ENCODE data around the gene USP36.

Gene USP36

DNA sequence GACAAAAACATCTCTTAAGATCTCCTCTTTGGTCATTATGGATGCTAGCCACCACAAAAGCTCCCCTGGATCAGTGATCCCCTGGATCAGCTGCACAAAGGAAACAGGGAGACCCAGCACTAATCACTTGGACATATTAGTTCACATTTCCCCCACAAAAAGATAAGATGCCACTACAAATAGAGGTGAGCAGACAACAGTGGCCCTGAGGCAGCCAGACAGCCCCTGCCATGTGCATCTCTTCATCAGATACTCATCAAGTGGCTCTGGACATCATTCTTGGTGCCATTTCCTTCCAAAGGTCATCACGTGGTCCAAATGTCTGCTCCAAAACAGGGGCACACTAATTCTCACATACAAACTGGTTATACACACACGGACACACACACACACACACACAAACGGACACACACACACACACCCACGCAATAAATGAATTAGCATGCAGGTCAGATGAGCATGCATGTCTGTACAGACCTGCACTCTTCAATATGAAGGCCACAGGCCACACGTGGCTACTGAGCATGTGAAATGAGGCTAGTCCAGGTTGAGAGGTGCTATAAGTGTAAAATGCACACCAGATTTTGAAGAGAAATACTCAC is 4.1 kb downstream of the USP36 start:
- DNase-seq: no peak

DNA sequence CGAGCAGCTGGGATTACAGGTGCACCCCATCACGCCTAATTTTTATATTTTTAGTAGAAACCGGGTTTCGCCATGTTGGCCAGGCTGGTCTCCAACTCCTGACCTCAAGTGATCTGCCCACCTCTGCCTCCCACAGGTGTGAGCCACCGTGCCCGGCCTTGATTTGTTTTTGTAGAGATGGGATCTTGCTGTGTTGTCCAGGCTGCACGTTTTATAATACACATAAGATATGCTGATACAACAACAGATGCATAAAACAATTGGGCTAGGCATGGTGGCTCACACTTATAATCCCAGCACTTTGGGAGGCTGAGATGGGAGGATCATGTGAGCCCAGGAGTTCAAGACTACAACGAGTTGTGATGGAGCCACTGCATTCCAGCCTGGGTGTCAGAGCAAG is 6.0 kb downstream of the USP36 start:
- no peak for DNase-seq

DNA sequence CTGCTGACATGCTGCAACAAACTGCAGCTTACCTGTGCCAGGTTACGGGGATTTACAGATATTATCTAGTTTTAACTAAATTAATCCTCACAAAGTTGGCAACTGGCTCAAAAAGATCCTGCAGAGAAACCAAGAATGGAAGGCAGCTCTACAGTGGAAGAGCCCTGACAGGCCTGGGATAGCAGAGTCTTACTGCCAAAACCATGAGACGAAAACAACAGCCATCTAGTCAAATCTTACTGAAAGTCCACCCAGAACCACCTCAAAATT is 8.1 kb downstream of the USP36 start:
- no peak for DNase-seq

DNA sequence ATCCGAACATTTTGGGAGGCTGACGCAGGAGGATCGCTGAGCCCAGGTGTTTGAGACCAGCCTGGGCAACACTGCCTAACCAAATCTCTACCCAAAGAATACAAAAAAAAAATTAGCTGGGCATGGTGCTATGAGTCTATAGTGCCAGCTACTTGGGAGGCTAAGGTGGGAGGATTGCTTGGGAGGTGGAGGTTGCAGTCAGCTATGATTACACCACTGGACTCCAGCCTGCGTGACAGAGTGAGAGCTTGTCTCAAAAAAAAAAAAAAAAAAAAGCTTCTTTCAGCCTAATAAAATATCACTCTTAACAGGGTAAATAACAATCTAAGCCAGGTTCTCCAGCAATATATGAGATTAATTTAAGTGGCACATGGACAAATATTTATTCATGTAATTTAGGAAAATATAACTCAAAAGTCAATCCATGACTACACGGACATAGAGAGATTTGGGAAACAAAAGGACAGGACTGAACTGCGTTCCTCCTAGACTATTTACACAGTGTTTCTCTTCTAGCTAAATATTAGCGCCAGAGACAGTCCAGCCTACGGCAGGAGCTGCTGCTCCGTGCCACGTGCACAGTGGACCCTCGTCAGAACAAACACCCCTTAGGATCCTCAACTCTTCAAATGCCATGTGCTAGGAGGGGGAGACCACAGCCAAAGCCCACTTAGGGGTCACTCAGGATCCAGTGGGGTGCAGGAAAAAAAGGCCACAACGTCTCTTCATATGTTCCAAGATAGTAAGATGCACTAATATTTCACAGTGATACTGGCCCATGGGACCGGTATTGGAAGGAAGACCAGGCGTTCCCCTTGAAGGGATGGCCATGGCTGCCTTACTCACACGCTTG is 8.7 kb downstream of the USP36 start:
- DNase-seq: no peak

DNA sequence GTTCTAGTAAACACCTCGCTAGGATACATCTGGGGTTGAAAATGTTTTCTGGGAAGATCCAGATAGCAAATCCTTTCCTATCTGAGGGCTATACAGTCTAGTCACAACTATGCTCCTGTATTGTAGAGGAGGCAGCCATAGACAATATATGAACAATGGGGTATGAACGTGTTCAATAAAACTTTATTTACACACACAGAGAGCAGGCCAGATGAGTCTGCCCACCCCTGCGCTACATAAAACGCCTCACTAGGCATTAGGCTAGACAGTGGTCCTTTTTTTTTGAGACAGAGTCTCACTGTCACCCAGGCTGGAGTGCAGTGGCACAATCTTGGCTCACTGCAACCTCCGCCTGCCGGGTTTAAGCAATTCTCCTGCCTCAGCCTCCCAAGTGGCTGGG is 11.1 kb downstream of the USP36 start:
- DNase-seq: no peak

DNA sequence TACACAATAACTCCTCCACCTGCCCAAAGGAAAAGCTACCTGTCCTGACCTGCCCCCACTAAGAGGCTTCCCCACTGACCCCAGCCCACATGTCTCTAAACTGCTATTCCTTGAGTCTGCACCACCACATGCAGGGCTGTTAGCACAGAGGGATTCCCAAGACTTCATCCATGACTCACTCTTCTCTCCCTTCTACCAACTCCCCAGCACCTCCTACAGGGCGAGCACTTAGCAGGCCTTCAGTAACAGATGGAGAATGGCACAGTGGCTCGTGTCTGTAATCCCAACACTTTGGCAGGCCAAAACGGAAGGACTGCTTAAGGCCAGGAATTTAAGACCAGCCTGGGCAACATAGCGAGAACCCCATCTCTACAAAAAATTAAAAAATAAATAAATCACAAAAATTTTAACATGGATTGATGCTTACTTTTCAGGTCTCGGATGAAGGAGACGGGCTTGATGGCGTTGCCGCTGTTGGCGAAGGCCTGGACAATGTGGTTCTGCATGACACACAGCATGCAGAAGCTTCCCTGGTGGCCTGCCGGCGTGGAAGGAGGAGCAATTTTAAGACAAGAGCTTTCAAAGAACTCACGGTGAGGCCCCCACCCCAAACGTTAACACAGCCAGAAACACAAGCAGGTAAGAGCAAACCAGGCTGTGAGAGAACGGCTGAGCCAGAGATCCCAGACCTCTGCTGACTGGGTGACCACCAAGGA is 12.0 kb downstream of the USP36 start:
- no peak for DNase-seq

DNA sequence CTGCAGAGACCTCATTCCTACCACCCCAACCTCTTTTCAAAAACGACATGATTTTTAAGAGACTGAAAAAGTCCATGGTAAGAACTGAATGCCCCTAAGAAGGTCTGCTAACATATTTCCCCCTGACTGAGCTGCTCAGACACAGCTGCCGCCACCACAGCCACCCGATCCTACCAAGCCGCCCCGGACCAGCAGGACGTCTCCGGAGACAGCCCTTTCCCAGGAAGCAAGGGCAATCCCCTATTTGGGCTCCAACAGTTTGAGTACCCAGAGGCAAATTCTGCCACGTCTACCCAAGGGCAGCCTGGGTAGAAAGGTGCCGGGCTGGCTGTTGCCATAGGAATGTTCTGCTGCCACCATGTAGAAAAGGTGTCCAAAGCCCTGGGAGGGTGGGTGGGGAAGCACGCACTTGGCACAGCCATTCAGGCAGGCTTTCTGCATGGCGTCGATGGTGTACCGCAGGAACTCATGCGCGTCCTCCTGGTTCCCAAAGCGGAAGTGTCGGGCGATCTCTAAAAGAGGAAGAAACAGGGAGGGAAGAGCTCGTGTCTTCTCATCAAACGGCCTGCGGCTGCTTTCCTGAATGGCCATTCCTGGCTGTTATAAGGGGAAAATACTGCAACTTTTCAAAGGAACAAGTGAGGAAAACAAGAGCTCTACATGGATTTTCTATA is 13.6 kb downstream of the USP36 start:
- DNase-seq: no peak

DNA sequence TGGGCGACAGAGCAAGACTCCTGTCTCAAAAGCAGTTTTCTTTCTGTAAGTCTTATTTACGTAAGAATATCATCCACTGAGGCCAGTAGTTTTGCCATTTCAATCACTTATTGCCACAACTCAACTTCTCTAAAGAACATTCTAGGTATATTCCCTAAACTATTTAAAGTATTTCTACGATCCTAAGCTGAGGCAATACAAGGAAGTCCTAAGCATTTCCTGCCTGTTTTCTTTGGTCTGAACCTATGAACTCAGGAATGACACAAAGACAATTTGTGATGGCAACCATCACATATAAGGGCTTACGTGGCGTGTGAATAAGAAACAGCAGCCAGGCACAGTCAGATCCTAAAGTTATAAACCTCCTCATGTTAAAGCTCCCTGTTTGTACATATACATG is 14.2 kb downstream of the USP36 start:
- DNase-seq: no peak

DNA sequence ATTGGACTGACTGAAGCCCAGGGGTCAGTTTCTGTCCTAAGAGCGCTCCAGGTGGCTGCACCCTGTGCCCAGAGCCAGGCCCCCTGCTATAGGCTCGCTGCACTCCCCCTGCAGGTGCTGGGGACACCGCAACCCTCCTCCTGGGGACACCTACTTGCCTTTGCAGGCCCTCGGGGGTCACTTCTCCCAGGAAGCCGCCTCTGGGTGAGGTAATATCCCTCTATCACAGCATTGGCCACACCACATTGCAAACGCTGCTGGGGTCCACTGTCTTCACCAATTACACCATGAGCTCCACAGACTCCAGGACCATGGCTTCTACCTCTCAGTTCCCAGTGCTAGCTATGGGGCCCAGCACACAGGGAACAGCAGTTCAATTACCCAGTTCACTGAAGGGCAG is 14.9 kb downstream of the USP36 start:
- no peak for DNase-seq

DNA sequence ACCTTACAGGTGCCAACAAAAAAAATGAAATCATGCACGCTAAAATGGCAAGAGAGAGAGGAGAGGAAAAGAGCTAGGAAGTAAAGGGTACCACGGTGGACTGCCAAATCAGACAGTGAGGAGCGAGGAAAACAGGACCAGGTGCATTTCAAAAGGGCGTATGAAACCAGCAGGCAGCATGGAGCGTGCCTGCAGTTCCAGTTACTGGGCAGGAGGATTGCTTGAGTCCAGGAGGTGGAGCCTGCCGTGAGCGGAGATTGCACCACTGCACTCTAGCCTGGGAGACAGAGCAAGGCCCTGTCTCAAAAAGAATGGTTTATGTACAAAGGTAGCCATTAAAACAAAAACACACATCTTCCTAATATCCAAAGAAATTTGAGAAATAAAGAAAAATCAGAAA is 16.4 kb downstream of the USP36 start:
- DNase-seq: no peak

DNA sequence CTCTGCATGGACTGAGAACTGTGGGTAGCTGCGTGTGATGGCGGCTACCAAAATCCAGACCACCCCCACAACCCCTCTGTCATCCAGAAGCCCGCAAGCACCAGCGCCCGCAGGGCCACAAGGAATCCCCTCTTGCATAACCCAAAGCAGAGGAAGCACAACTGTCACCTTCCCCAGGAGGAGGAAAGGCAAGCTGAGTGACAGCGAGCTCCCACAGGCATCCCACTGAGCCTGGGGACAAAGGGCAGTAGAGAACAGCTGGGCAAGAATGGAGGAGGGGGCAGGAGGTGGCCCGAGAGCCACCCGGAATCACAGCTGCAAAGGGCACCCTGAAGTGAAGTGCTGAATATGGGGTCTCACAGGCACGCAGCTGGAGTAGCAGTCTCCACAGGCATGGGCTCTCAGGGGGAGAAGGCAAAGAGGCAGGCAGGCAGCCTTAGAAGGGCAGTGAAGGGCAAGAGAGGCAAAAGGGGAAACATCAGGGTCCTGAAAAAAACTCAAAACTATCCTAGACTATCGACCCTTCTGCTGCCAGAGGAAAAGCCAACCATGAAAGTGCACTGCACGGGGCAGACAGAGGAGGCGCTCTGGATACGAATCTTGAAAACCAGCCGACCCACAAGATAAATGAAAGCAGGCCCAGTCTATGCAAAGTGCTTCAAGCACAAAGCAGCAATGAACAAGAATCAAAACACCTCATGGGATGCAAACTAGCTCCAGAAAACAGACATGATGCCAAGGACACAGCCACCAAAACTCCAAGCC is 17.1 kb downstream of the USP36 start:
- no peak for DNase-seq

DNA sequence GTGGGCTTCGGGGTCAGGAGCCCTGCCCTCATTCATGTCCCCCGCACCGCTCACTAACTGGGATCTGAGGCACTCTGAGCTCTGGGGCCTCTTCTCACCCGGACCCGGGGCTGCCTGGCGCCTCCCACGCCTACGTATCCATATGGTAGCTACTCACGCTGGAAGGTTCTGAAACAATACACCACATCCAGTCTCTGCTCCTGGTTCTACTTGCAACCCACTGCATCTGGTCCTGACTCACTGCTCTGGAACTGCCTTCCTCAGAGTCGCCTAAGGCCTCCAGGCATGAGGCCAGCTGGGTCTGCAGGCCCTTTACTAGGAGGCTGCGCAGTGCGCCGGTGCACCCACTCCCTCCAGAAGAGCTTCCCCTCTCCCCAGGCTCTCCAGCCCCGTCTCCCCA is 18.1 kb downstream of the USP36 start:
- no peak for DNase-seq

DNA sequence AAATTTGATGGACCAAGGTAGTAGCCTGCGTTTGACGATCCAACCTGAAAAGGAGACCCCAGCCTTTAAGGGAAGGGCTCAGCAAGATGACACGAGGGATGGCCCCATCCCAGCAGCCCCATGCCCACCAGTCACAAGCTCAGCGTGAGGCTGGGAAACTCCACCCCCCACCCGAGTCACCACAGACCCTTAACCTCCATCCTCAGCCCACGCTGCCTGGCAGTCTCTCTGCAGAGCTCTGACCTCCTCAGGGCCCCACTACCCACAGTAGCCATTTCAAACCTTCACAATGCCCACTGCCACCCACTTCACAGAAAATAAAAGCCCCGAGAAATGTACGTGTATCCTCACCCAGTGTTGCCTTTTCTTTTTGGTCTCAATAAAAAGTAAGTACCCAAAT is 18.7 kb downstream of the USP36 start:
- DNase-seq: no peak

DNA sequence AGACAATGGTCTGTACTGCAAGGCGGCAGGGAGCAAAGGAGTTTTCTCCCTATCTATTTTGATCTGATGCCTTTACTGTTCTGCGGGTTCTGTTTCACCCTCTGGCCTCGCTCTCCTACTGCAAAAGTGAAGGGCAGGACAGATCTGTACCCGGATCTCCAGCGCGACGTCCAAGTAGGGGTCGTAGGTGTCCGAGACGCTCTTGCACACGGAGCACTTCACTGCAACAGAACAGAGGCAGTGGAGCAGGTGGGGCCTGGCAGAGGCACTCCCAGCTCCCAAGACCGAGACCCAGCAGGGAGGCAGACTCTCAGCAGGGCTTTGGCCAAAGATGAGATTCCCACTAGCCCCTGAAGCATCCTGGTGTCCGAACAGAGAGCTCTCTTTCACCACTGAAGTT is 19.8 kb downstream of the USP36 start:
- no peak for DNase-seq

DNA sequence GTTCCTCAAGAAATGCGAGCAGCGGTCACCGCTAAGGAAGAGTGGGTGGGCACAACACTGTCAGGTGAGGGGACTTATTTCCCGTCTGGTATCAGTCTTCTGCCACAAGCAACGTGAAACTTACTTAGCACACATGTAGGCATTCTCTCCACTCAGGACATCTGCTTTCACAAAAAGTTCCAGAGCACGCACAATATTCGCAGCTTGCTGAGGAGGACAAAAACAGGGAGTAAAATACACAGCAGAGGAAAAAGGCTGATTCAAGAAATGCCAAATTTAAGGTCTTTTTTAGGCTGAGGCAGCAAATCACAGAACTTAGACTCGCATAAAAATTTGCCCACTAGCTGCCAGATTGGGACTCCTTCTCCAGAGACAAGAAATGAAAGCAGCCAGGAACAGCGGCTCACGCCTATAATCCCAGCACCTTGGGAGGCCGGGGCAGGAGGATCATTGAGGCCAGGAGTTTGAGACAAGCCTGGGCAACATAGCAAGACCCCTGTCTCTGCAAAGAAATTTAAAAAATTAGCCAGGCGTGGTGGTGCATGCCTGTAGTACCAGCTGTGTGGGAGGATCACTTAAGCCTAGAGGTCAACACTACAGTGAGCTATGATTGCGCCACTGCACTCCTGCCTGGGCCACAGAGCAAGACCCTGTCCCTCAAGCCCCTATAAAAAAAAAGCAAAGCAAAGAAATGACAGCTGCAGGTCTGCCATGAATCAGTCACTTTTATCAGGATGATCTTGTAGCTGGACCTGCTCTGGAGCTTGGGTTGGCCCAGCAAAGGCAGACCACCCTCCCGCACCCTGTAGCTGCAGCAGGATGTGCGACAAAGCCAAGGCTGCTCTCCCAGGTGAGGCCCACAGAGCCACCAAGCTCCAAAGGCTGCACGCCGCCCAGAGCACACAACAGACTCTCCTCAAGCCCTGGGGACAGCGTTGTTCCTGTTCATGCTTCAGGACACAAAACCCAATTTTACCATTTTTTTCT is 20.5 kb downstream of the USP36 start:
- DNase-seq: no peak

DNA sequence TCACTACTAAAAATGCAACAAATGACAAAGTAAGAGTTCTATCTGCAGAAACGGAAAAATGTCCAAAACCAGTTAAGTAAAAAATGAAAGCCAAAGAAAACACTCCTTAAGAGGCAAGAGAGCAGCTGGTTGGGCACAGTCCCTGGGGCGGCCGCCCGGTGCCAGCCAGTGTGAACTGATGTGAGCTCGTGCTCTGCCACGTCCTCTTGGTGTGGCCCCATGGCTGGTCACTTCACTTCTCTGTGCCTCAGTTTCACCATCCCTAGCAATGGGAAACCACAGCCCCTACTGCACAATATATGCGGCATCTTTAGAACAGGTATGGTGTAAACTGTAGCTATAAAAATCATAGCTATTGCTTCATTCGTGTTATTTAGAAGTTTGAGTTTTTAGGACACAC is 21.2 kb downstream of the USP36 start:
- DNase-seq: no peak

DNA sequence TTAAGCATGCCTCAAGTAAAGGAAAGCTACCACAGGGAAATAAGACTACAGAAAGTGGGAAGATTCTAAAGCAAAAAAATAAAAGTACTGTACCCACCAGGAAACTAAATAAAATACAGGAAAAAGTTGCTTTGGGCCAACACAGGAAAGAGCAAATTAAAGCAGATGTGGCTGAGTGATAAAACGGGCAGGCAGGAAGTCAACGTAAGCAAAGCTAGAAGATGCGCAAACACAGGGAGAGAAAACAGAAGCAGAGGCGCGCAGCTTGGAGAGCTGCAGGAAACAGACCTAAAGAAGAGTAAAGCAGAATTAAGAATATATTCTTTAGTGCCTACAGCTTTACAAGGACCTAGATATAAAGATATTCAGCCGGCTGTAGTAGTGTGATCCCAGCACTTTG is 21.7 kb downstream of the USP36 start:
- peak in 2 of 4 experiments; percentile 40 to 43 for DNase-seq

DNA sequence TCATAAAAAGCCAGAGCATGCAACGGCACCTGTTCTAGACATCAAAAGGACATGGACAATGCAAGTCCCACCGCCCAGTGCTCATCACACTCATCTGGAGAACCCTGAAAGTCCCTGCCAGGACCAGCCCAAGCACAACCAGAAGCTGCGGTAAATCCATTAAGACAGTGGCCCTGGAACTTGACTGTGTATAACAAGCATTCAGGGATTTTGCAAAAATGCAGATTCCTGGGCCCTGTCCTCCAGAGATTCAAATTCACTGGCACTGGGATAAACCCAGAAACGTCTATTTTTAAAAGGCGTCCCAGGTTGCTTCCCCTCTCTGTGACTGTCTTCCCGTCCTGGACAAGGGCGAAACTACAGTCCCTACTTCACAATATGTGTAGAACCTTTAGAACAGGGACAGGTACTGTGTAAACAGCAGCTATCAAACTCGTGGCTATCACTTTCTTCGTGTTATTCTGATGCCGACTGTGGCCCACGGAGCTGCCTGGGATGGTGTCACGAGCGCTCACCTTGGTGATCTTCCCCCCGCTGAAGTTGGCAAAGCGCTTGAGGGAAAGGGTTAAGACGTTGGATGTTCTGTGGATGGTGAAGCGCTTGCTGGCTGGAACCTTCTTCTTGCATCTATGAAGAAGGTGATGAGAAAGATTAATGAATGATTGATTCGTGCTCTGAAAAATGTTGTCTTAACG is 22.3 kb downstream of the USP36 start:
- DNase-seq: no peak

DNA sequence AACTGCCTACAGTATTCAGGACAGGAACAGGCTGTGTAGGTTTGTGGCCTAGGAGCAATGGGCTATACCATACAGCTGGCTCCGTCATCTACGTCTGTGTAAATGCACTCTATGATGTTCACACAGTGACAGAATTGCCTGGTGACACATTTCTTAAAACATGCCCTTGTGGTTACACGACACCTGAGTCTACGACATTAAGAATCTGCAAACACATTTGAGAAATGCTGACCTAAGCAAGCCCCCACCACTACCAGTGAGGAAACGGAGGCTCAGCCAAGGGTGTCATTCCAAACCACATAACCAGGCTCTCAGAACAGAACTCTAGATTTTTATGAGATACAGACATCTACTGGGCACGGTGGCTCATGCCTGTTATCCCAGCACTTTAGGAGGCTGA is 23.5 kb downstream of the USP36 start:
- peak in 1 of 4 experiments; percentile 18 for DNase-seq

DNA sequence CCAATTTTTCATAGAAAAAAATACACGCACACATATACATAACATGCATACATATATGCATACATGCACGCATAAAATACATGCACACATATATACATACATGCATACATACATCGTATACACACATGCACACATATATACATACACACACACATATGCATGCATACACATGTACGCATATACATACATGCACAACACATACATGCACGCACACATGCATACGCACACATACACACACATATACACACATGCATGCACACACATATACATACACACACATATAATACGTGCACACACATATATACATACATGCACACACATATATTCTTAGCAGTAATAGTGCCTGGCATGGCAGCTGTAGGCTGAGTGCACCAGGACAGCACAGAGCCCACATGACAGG is 24.9 kb downstream of the USP36 start:
- no peak for DNase-seq

DNA sequence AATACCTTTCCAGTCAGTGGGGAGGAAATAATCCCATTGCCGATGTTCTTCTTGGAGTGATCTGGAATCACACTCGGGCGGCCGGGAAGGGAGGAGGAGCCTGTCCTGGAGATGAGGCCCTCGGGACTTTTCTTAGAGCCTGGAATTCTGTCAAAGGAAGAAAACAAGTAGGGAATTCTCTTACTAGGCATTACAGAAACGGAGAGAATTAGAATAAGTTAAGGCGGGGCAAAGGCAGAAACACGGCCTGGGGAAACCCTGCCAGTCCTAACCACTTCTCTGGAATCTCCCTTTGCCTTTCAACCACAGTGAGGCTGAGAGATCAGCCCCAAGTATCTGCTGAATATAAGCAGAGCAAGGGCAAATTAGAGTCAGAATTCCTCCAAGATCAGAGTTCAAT is 27.8 kb downstream of the USP36 start:
- DNase-seq: no peak
